Keratinocyte (primary cell): ENCODE measurements around the gene SLC18A2.

Experiments used
- EZH2 ChIP-seq: IDR thresholded peaks from one replicate; pipeline ENCODE4 v1.6.1; 2012; ENCODE audit warnings: inconsistent platforms, mild to moderate bottlenecking, low read length, moderate library complexity
- TF ChIP-seq, protein P1 (sequence below), 3 experiments: IDR thresholded peaks in 1 of 3; conservative IDR thresholded peaks in 1 of 3; optimal IDR thresholded peaks in 1 of 3; 2 replicates in 2 of 3; 3 replicates in 1 of 3; pipeline versions ENCODE3 to v1.5.1; 2011; ENCODE audit warnings: low read length in 3 of 3, mild to moderate bottlenecking in 3 of 3, moderate library complexity in 2 of 3, control low read depth in 1 of 3, inconsistent platforms in 1 of 3; ENCODE audit not compliant: insufficient read depth in 2 of 3; ENCODE audit errors: extremely low read depth in 1 of 3

DNA sequence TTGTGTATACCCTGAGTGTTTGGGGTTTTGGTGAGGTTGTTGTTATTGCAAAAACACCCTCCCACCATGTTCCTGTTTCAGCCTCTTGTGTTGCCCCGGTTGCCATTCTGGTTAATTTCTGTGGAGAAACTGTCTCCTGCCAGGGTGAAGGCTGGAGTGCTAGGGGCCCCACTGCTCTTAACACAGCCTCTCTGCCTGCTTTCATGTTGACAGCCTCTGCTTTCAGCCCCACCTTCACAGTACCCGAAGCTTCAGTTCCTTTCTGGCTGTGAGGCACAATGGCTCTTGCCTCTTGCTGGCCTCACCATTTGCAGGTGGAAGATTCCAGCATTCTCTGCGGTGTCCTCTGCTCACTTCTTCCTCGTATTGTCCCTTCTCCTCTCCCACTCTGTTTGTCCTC lies 19.2 kb downstream of the SLC18A2 start:
- TF ChIP-seq, protein P1, sequence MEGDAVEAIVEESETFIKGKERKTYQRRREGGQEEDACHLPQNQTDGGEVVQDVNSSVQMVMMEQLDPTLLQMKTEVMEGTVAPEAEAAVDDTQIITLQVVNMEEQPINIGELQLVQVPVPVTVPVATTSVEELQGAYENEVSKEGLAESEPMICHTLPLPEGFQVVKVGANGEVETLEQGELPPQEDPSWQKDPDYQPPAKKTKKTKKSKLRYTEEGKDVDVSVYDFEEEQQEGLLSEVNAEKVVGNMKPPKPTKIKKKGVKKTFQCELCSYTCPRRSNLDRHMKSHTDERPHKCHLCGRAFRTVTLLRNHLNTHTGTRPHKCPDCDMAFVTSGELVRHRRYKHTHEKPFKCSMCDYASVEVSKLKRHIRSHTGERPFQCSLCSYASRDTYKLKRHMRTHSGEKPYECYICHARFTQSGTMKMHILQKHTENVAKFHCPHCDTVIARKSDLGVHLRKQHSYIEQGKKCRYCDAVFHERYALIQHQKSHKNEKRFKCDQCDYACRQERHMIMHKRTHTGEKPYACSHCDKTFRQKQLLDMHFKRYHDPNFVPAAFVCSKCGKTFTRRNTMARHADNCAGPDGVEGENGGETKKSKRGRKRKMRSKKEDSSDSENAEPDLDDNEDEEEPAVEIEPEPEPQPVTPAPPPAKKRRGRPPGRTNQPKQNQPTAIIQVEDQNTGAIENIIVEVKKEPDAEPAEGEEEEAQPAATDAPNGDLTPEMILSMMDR (optimal IDR thresholded peaks at IDR 0.05 in 1 of 3, IDR thresholded peaks at IDR 0.05 in 1 of 3, conservative IDR thresholded peaks at IDR 0.05 in 1 of 3; ENCODE audit: extremely low read depth in 1 of 3, insufficient read depth in 2 of 3, low read length in 3 of 3) = no peak
- TF ChIP-seq EZH2 = no peak
